ENCODE measurements around the gene MMP15. TPM values are rescaled to one million over a fixed set of nuclear protein-coding genes. Genes with fewer than 3 reads are reported as not detected.

Gene MMP15
- total RNA-seq = 2.2 TPM in 2 replicates

GRCh38 chr16:58025351-58026138 lies at the start of gene MMP15:
TSS of gene MMP15 (plus strand) at chr16:58025754. CDS start at chr16:58026351, 597 bp downstream.

GRCh38 chr16:57999971-58000705 lies 25.4 kb upstream of the MMP15 start, which contains the start of gene ZNF319:
TSS of gene ZNF319 (minus strand) at chr16:58000672. CDS start at chr16:57998265, 2,407 bp downstream.

GRCh38 chr16:58000706-58001676 lies 24.6 kb upstream of the MMP15 start, which contains the start of gene USB1:
TSS of gene USB1 (plus strand) at chr16:58001407. CDS start at chr16:58001484, 77 bp downstream.

Other genes starting within 250 kb of the MMP15 start
- gene KIFC3, start 223.3 kb upstream of the MMP15 start, total RNA-seq = 27.1 and 28.1 TPM in 2 replicates
- not detected in 2 replicates for gene CNGB1, start 54.6 kb upstream of the MMP15 start, total RNA-seq
- 3.1 and 4.9 TPM in 2 replicates for gene ZNF319, start 25.1 kb upstream of the MMP15 start, total RNA-seq
- 20.2 and 28.1 TPM in 2 replicates for gene USB1, start 24.3 kb upstream of the MMP15 start, total RNA-seq
- gene CFAP20, start 103.6 kb downstream of the MMP15 start, total RNA-seq = 47.6 and 47.9 TPM in 2 replicates
- gene CSNK2A2, start 172.4 kb downstream of the MMP15 start, total RNA-seq = 17.2 and 18.2 TPM in 2 replicates

Data from bronchus fibroblast of lung (primary cell).